CD4-positive, alpha-beta memory T cell (primary cell): ENCODE results near the gene BCAR3. TPM values are rescaled to one million over a fixed set of nuclear protein-coding genes. Genes with fewer than 3 reads are reported as not detected.
"Not testable (repeated sequence)": the region's sequence is repeated elsewhere in the genome, so short reads cannot be mapped to it uniquely, and the experiment has no call there.

Source experiments
- CTCF ChIA-PET: fragments of 350-600 bp; sonication (Branson Sonifier 250); formaldehyde crosslinking; loops from one replicate; lab custom pipeline; 2021; ENCODE audit warnings: inconsistent platforms; ENCODE audit not compliant: partially characterized antibody; lab: Charles Lee
- POLR2A ChIA-PET: fragments of 350-600 bp; sonication (Branson Sonifier 250); formaldehyde crosslinking; loops from one replicate; lab custom pipeline; 2021; ENCODE audit not compliant: partially characterized antibody; lab: Charles Lee
- DNase-seq, 5 donors: peaks; one replicate each; pipeline versions ENCODE4 v3.0.0 to v3.0.0-alpha.2; 2020 to 2022; ENCODE audit warnings: mixed read lengths in 1 of 5
- H3K27ac ChIP-seq: one replicate; pipeline ENCODE4 v1.7.0; 2013; ENCODE audit warnings: low read depth, low read length
- H3K27me3 ChIP-seq: 2 replicates; pipeline ENCODE4 v1.7.0; 2013; ENCODE audit warnings: mild to moderate bottlenecking, low read length, moderate library complexity; ENCODE audit not compliant: insufficient read depth
- H3K36me3 ChIP-seq: 2 replicates; pipeline ENCODE4 v1.7.0; 2013; ENCODE audit warnings: mild to moderate bottlenecking, low read length, moderate library complexity; ENCODE audit not compliant: insufficient read depth
- H3K4me1 ChIP-seq: 2 replicates; pipeline ENCODE4 v1.7.0; 2013; ENCODE audit warnings: mild to moderate bottlenecking, low read length, moderate library complexity; ENCODE audit not compliant: insufficient read depth
- H3K4me3 ChIP-seq, 2 donors: one replicate each; pipeline ENCODE4 v1.7.0; 2013; ENCODE audit warnings: low read length in 2 of 2, mild to moderate bottlenecking in 1 of 2
- H3K9me3 ChIP-seq, 2 donors: one replicate each; pipeline ENCODE4 v1.7.0; 2013; ENCODE audit warnings: low read length in 2 of 2, control low read depth in 1 of 2; ENCODE audit not compliant: control insufficient read depth in 1 of 2
- H3K27ac Mint-ChIP-seq, 7 donors: one replicate each; pipeline ENCODE4 v1.8.0; 2020 to 2021; ENCODE audit warnings: mixed read lengths in 7 of 7, mild to moderate bottlenecking in 6 of 7, inconsistent platforms in 3 of 7, moderate library complexity in 3 of 7
- H3K27me3 Mint-ChIP-seq, 2 donors: one replicate each; pipeline ENCODE4 v1.8.0; 2020 to 2021; ENCODE audit warnings: mixed read lengths in 2 of 2
- H3K36me3 Mint-ChIP-seq, 2 donors: one replicate each; pipeline ENCODE4 v1.8.0; 2020 to 2021; ENCODE audit warnings: mixed read lengths in 2 of 2, inconsistent platforms in 1 of 2, mild to moderate bottlenecking in 1 of 2
- H3K4me1 Mint-ChIP-seq, 4 donors: one replicate each; pipeline ENCODE4 v1.8.0; 2020 to 2021; ENCODE audit warnings: mixed read lengths in 4 of 4, mild to moderate bottlenecking in 1 of 4
- H3K4me3 Mint-ChIP-seq, 8 donors: one replicate each; pipeline ENCODE4 v1.8.0; 2020 to 2021; ENCODE audit warnings: mixed read lengths in 8 of 8, mild to moderate bottlenecking in 7 of 8, moderate library complexity in 6 of 8, inconsistent platforms in 3 of 8
- H3K9me3 Mint-ChIP-seq, 8 donors: one replicate each; pipeline ENCODE4 v1.8.0; 2020 to 2021; ENCODE audit warnings: mixed read lengths in 8 of 8, mild to moderate bottlenecking in 5 of 8, inconsistent platforms in 3 of 8, moderate library complexity in 1 of 8
- intact Hi-C: fragments of 100-400 bp; cut with micrococcal nuclease; formaldehyde crosslinking; loops from one replicate; pipeline ENCODE4 v1.15.1; 2023
- polyA plus RNA-seq, 2 donors: library from polyadenylated mRNA; unstranded; fragments of 300-500 nt; fragmentation: Illumina TruSeq; gene quantifications; one replicate each; pipeline ENCODE4 v1.2.3, GENCODE V29; 2021
- total RNA-seq, 2 experiments: library from RNA; stranded (reverse); gene quantifications; one replicate each; pipeline ENCODE4 v1.2.3, GENCODE V29; 2021

Gene BCAR3
- total and polyA plus RNA-seq, 4 experiments from 2014 or later = 0.39 to 1.2 (median 0.76) TPM

GRCh38 chr1:93553886-93554490 is 127.6 kb downstream of the BCAR3 start:
- CTCF ChIA-PET, H3K27me3 Mint-ChIP-seq, intact Hi-C loops, H3K4me1 Mint-ChIP-seq, H3K9me3 ChIP-seq, H3K4me3 ChIP-seq, POLR2A ChIA-PET, H3K27ac Mint-ChIP-seq, H3K4me3 Mint-ChIP-seq, H3K27me3 ChIP-seq, H3K4me1 ChIP-seq, DNase-seq, H3K36me3 ChIP-seq, H3K9me3 Mint-ChIP-seq, H3K27ac ChIP-seq: not testable (repeated sequence)
- H3K36me3 Mint-ChIP-seq = peaks cover 0 to 11% of the 10 kb centered on the region in 2 donors

- intact Hi-C loops = no loop called here
- Mint-ChIP-seq H3K27ac (peak overlapping the region in 1 of 7 donors; percentile 2), H3K4me3 (no peak overlapping the region), H3K36me3 (peaks cover 0 to 8% of the 10 kb centered on the region in 2 donors), H3K4me1 (peaks cover 6 to 7% (median 7%) of the 10 kb centered on the region in 4 donors), H3K9me3 (no peaks in the 10 kb centered on the region), H3K27me3 (peaks cover 0 to 5% of the 10 kb centered on the region in 2 donors)
- DNase-seq = no peak
- ChIA-PET POLR2A (no interaction called here), CTCF (no interaction called here)
- Histone ChIP-seq H3K4me1 (peaks cover 9% of the 10 kb centered on the region), H3K27me3 (no peaks in the 10 kb centered on the region), H3K4me3 (no peak overlapping the region), H3K9me3 (no peaks in the 10 kb centered on the region), H3K36me3 (no peaks in the 10 kb centered on the region), H3K27ac (no peak overlapping the region)
These were observed 128.7 kb downstream of the BCAR3 start for GRCh38 chr1:93552741-93553455.

GRCh38 chr1:93549811-93550210 is 131.8 kb downstream of the BCAR3 start:
- peaks cover 0 to 5% of the 10 kb centered on the region in 2 donors for H3K27me3 Mint-ChIP-seq
- H3K4me3 Mint-ChIP-seq = no peak overlapping the region
- no peaks in the 10 kb centered on the region for H3K9me3 Mint-ChIP-seq
- Histone ChIP-seq H3K27me3 (no peaks in the 10 kb centered on the region), H3K36me3 (no peaks in the 10 kb centered on the region), H3K4me3 (no peak overlapping the region), H3K27ac (no peak overlapping the region), H3K4me1 (no peaks in the 10 kb centered on the region), H3K9me3 (no peaks in the 10 kb centered on the region)
- peaks cover 0 to 7% of the 10 kb centered on the region in 2 donors for H3K36me3 Mint-ChIP-seq
- H3K27ac Mint-ChIP-seq = no peak overlapping the region
- ChIA-PET CTCF (interaction anchor here (0.5 kb wide), 1 partner anchor 108 kb away, joined by 3 read pairs; no protein-coding TSS in a partner anchor), POLR2A (no interaction called here)
- DNase-seq = no peak
- H3K4me1 Mint-ChIP-seq = peaks cover under 1 to 2% (median under 1%) of the 10 kb centered on the region in 4 donors
- intact Hi-C loops = no loop called here

- Mint-ChIP-seq H3K4me1 (no peaks in the 10 kb centered on the region), H3K27me3 (peaks cover 0 to 5% of the 10 kb centered on the region in 2 donors), H3K4me3 (no peak overlapping the region), H3K36me3 (peaks cover 0 to 7% of the 10 kb centered on the region in 2 donors), H3K27ac (no peak overlapping the region), H3K9me3 (no peaks in the 10 kb centered on the region)
- ChIA-PET CTCF (interaction anchor here (0.5 kb wide), 1 partner anchor 108 kb away, joined by 3 read pairs; no protein-coding TSS in a partner anchor), POLR2A (no interaction called here)
- no peak for DNase-seq
- no peaks in the 10 kb centered on the region for H3K36me3 ChIP-seq
- no peak overlapping the region for H3K27ac ChIP-seq
- no peak overlapping the region for H3K4me3 ChIP-seq
- H3K9me3 ChIP-seq = no peaks in the 10 kb centered on the region
- H3K27me3 ChIP-seq = no peaks in the 10 kb centered on the region
- H3K4me1 ChIP-seq = no peaks in the 10 kb centered on the region
- intact Hi-C loops = no loop called here
These were observed 132.5 kb downstream of the BCAR3 start for GRCh38 chr1:93549131-93549530.

- Mint-ChIP-seq H3K9me3 (no peaks in the 10 kb centered on the region), H3K27me3 (no peaks in the 10 kb centered on the region), H3K4me1 (no peaks in the 10 kb centered on the region), H3K27ac (no peak overlapping the region), H3K4me3 (no peak overlapping the region), H3K36me3 (peaks cover 0 to 4% of the 10 kb centered on the region in 2 donors)
- Histone ChIP-seq H3K4me1 (no peaks in the 10 kb centered on the region), H3K27me3 (no peaks in the 10 kb centered on the region), H3K4me3 (no peak overlapping the region), H3K9me3 (no peaks in the 10 kb centered on the region), H3K27ac (no peak overlapping the region), H3K36me3 (no peaks in the 10 kb centered on the region)
- CTCF ChIA-PET = interaction anchor here (0.6 to 1.8 kb wide), 3 partner anchors 9 to 242 kb away, joined by 3 to 4 read pairs (median 3); no protein-coding TSS in a partner anchor
- DNase-seq = no peak
- POLR2A ChIA-PET = no interaction called here
- intact Hi-C loops = no loop called here
These were observed 135.3 kb downstream of the BCAR3 start for GRCh38 chr1:93546162-93546863.

GRCh38 chr1:93542398-93542797 is 139.2 kb downstream of the BCAR3 start:
- Histone ChIP-seq H3K27me3 (no peaks in the 10 kb centered on the region), H3K36me3 (no peaks in the 10 kb centered on the region), H3K4me3 (no peak overlapping the region), H3K4me1 (no peaks in the 10 kb centered on the region), H3K9me3 (no peaks in the 10 kb centered on the region), H3K27ac (no peak overlapping the region)
- ChIA-PET POLR2A (no interaction called here), CTCF (interaction anchor here (0.6 to 0.8 kb wide), 2 partner anchors 10 to 1023 kb away, joined by 3 to 5 read pairs; no protein-coding TSS in a partner anchor)
- no peaks in the 10 kb centered on the region for H3K4me1 Mint-ChIP-seq
- H3K27me3 Mint-ChIP-seq = no peaks in the 10 kb centered on the region
- peaks cover 0 to 4% of the 10 kb centered on the region in 2 donors for H3K36me3 Mint-ChIP-seq
- intact Hi-C loops = no loop called here
- H3K9me3 Mint-ChIP-seq = no peaks in the 10 kb centered on the region
- no peak for DNase-seq
- no peak overlapping the region for H3K4me3 Mint-ChIP-seq
- no peak overlapping the region for H3K27ac Mint-ChIP-seq

GRCh38 chr1:93541045-93541444 is 140.6 kb downstream of the BCAR3 start:
- Histone ChIP-seq H3K4me1 (no peaks in the 10 kb centered on the region), H3K27ac (no peak overlapping the region), H3K9me3 (no peaks in the 10 kb centered on the region), H3K36me3 (no peaks in the 10 kb centered on the region), H3K27me3 (no peaks in the 10 kb centered on the region), H3K4me3 (no peak overlapping the region)
- H3K4me3 Mint-ChIP-seq = no peak overlapping the region
- no peak for DNase-seq
- H3K4me1 Mint-ChIP-seq = no peaks in the 10 kb centered on the region
- H3K36me3 Mint-ChIP-seq = peaks cover 0 to 4% of the 10 kb centered on the region in 2 donors
- intact Hi-C loops = no loop called here
- no peak overlapping the region for H3K27ac Mint-ChIP-seq
- H3K9me3 Mint-ChIP-seq = peaks cover 0 to 1% (median 0%) of the 10 kb centered on the region in 8 donors
- no peaks in the 10 kb centered on the region for H3K27me3 Mint-ChIP-seq
- CTCF ChIA-PET = no interaction called here
- POLR2A ChIA-PET = no interaction called here
